Measurements from ENCODE around the gene DENND6B.

Gene DENND6B

DNA sequence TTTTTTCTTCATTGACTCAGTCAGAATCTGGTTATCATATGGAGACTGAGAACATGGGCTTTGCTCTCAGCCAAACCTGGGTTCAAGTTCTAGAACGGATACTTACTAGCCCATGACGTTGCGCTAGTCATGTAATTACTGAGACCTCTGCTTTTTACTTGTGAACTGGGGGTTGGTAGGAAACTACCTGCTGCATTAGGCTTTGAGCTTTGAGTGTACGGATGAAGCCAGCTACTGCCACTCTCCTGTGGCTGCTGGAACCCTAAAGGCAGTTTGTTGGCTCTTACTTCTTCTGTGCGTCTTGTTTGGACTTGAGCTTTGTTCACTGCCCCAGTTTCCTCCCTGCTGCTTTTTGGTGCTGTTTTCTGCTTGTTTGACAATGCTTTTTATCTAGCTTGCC, 34.4 kb upstream of the DENND6B start:
- TF ChIP-seq, protein P1, sequence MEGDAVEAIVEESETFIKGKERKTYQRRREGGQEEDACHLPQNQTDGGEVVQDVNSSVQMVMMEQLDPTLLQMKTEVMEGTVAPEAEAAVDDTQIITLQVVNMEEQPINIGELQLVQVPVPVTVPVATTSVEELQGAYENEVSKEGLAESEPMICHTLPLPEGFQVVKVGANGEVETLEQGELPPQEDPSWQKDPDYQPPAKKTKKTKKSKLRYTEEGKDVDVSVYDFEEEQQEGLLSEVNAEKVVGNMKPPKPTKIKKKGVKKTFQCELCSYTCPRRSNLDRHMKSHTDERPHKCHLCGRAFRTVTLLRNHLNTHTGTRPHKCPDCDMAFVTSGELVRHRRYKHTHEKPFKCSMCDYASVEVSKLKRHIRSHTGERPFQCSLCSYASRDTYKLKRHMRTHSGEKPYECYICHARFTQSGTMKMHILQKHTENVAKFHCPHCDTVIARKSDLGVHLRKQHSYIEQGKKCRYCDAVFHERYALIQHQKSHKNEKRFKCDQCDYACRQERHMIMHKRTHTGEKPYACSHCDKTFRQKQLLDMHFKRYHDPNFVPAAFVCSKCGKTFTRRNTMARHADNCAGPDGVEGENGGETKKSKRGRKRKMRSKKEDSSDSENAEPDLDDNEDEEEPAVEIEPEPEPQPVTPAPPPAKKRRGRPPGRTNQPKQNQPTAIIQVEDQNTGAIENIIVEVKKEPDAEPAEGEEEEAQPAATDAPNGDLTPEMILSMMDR (IDR thresholded peaks at IDR 0.05), result no peak

DNA sequence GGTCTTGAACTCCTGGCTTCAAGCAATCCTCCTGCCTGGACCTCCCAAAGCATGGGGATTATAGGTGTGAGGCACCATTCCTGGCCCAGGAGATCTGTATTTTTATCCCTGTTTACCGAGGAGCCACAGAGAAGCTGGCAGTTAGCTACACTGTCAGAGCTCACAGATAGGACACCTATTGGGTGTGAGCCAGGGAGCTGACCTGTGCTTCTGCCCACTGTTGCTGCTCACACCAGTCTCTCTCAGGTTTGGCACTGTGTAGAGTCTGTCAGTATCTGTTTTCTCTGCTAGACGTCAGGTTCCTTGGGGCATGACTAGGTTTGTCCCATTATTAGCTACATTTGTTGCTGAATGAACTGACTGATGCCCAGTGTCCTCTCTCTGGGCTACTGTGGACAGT, 33.8 kb upstream of the DENND6B start:
- TF ChIP-seq, protein P1 (IDR thresholded peaks at IDR 0.05), result no peak

- TF ChIP-seq, protein P1 (IDR thresholded peaks at IDR 0.05), result no peak
Measured at GRCh38 chr22:50357756-50358155, 30.9 kb upstream of the DENND6B start.

GRCh38 chr22:50357222-50357621, 30.4 kb upstream of the DENND6B start:
- TF ChIP-seq, protein P1 (IDR thresholded peaks at IDR 0.05), result no peak

DNA sequence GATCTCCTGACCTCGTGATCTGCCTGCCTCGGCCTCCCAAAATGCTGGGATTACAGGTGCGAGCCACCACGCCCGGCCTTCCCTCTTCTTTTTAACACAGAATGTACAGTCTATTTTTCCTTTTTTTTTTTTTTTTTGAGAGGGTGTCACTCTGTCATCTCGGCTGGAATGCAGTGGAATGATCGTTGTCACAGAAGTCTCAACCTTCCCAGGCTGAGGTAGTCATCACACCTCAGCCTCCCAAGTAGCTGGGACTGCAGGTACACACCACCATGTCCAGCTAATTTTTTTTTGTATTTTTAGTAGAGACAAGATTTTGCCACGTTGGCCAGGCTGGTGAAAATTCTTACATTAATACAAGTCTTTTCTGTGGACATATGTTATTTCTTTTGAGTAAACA, 29.4 kb upstream of the DENND6B start:
- TF ChIP-seq, protein P1 (IDR thresholded peaks at IDR 0.05), result no peak

DNA sequence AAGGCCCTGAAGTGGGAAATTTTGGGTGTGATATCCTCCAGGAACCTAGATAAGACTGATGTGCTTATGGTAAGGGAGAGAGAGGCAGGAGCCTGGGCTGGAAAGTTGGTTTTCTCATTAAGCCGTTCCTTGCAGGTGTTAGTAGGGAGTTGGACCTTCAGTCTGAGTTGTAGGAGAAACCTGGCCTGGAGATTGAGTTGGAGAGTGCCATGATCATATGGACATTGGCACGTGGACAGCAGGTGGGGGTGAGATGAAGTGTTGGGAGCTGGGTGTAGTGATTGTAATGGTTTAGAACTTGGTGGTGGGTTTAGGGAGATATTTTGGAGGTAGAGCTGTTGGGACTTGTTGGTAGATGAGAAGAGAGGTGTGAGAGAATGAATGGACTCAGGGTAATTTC, 21.2 kb upstream of the DENND6B start:
- TF ChIP-seq, protein P1 (IDR thresholded peaks at IDR 0.05), result no peak

- TF ChIP-seq, protein P1 (IDR thresholded peaks at IDR 0.05), result no peak
Measured at GRCh38 chr22:50347157-50347556, 20.3 kb upstream of the DENND6B start.

DNA sequence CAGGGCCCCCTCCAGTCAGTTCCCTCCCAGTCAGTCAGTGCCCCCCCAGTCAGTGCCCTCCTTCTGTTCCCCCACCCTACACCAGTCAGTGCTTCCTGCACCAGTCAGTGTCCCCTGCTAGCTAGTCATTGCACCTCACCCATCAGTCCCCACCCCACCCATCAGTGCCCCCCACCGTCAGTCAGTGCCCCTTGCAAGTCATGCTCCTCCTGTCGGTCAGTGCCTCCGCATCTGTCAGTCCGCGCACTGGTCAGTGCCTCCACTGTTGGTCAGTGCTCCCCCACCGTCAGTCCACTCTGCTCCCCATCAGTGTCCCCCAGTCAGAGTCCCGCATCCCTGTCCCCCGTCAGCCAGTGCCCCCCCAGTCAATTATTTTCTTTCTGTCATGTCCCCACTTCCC, 19.7 kb upstream of the DENND6B start:
- TF ChIP-seq, protein P1 (IDR thresholded peaks at IDR 0.05), result no peak

Data from LNCAP (cell line).